Activated naive CD4-positive, alpha-beta T cell (primary cell): ENCODE results near the gene PDIK1L.

Experiments
- DNase-seq, 4 experiments: peaks; one replicate each; lab custom pipeline; 2025; lab: John Stamatoyannopoulos, UW

PDIK1L gene

DNA sequence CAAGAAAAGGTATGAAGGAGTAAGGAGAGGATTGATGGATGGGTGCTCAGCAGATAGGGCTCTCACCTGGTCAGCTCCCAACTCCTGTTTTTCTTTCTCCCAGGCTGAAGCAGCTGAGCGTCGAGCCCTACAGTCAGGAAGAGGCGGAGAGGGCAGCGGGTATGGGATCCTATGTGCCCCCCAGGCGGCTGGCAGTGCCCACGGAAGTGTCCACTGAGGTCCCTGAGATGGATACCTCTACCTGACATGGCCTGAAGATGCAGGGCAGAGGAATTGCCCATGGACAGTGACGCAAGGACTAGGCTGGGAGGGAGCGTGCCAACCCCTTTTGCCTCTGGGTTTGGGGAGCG, 58.8 kb downstream of the PDIK1L start:
- DNase-seq: no peak

DNA sequence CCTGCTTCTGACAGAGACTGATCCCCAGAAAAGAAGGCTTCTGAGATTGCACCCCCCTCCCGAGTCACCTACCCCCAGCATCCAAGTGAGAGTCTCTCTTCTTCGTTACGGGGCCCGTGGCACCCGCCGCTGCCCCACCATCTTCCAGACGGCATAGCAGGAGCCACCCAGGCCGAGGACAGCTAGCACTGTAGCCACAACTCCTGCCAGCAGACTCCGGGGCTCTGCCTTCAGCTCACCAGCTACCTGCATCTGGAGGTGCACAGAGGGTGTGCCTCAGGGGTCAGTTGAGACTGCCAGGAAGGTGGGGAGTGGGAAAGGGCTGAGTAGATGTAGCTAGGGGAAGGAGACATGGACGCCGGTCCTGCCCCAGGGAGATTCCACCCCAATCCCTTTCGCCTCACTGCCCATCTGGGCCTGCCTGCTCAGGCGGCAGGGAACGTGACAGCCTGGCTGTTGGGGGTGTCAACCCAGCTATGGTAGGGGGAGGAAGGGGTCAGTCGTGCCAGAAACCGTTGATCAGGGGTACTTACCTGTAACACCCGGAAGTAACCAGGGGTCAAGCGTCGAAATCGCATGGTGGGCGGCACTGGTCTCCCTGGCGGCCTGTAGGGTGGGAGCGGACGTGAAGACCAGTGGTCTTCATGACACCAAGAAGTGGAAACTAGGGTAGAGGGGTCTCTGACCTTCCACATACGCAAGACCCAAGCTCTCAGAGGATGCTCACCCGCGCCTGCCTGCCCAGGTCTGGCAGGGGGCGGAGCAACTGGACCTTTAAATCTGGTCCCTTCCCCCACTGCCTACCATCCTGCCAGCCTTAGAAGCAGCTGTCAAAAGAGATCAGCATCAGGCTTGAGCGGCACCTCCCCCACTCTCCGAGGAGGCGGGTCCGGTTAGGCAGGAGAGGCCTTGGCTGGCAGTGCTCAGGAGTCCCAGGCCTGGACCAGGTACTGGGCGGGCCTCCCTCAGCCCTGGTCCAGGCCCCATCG, 59.8 kb downstream of the PDIK1L start, which contains the start of gene ZNF593OS:
TSS of gene ZNF593OS (minus strand) at position 749 of the 989 bp plus-strand sequence. CDS start at position 578, 171 bp downstream.
- no peak for DNase-seq
